ENCODE measurements around the gene PHLDB3.

The PHLDB3 gene

GRCh38 chr19:43498233-43498842, 6.2 kb downstream of the PHLDB3 start:
- DNase-seq (ENCODE audit: low spot score), result no peak

- no peak for DNase-seq (ENCODE audit: low spot score)
Observed at GRCh38 chr19:43496960-43497359, 7.6 kb downstream of the PHLDB3 start.

GRCh38 chr19:43495082-43495481, 9.5 kb downstream of the PHLDB3 start:
- no peak for DNase-seq (ENCODE audit: low spot score)

GRCh38 chr19:43490759-43491158, 13.8 kb downstream of the PHLDB3 start:
- DNase-seq (ENCODE audit: low spot score), result no peak

- DNase-seq (ENCODE audit: low spot score), result no peak
Observed at GRCh38 chr19:43489979-43490599, 14.5 kb downstream of the PHLDB3 start.

GRCh38 chr19:43489310-43489709, 15.2 kb downstream of the PHLDB3 start:
- DNase-seq (ENCODE audit: low spot score), result no peak

- no peak for DNase-seq (ENCODE audit: low spot score)
Observed at GRCh38 chr19:43488179-43488578, 16.4 kb downstream of the PHLDB3 start.

GRCh38 chr19:43486412-43486811, 18.1 kb downstream of the PHLDB3 start:
- DNase-seq (ENCODE audit: low spot score), result no peak

GRCh38 chr19:43485951-43486350, 18.6 kb downstream of the PHLDB3 start:
- DNase-seq (ENCODE audit: low spot score), result no peak

GRCh38 chr19:43483281-43483680, 21.3 kb downstream of the PHLDB3 start:
- no peak for DNase-seq (ENCODE audit: low spot score)

GRCh38 chr19:43482193-43482592, 22.4 kb downstream of the PHLDB3 start:
- no peak for DNase-seq (ENCODE audit: low spot score)

- DNase-seq (ENCODE audit: low spot score), result no peak
Observed at GRCh38 chr19:43481701-43482100, 22.8 kb downstream of the PHLDB3 start.

GRCh38 chr19:43480574-43480973, 24.0 kb downstream of the PHLDB3 start:
- no peak for DNase-seq (ENCODE audit: low spot score)

GRCh38 chr19:43479961-43480561, 24.5 kb downstream of the PHLDB3 start:
- no peak for DNase-seq (ENCODE audit: low spot score)

GRCh38 chr19:43479226-43479625, 25.3 kb downstream of the PHLDB3 start:
- DNase-seq (ENCODE audit: low spot score), result no peak

GRCh38 chr19:43478323-43478722, 26.2 kb downstream of the PHLDB3 start:
- no peak for DNase-seq (ENCODE audit: low spot score)

- no peak for DNase-seq (ENCODE audit: low spot score)
Observed at GRCh38 chr19:43476606-43477005, 27.9 kb downstream of the PHLDB3 start.

GRCh38 chr19:43474986-43475705, 29.4 kb downstream of the PHLDB3 start:
- DNase-seq (ENCODE audit: low spot score), result peak; percentile 88

GRCh38 chr19:43474487-43474886, 30.1 kb downstream of the PHLDB3 start:
- DNase-seq (ENCODE audit: low spot score), result no peak

GRCh38 chr19:43471091-43471490, 33.5 kb downstream of the PHLDB3 start:
- DNase-seq (ENCODE audit: low spot score), result no peak

- no peak for DNase-seq (ENCODE audit: low spot score)
Observed at GRCh38 chr19:43470288-43470687, 34.3 kb downstream of the PHLDB3 start.

GRCh38 chr19:43469160-43469480, 35.4 kb downstream of the PHLDB3 start:
- no peak for DNase-seq (ENCODE audit: low spot score)

Data from putamen (tissue), 1 donor.